Measurements from ENCODE around the gene ASB18. TPM values are rescaled to one million over a fixed set of nuclear protein-coding genes. Genes with fewer than 3 reads are reported as not detected.

ASB18 gene
- total RNA-seq, result not detected in 2 replicates

GRCh38 chr2:236264256-236264655 is at the start of gene ASB18:
ASB18 (minus strand) TSS chr2:236264406; CDS start chr2:236264345, 61 bp downstream.
- no peak for TF ChIP-seq CTCF (IDR thresholded peaks at IDR 0.05; ENCODE audit: insufficient read depth, low read length, poor library complexity, severe bottlenecking)
- Histone ChIP-seq H3K4me3 (ENCODE audit: low read depth, low read length) (no peak within 1 kb of the TSS), H3K36me3 (ENCODE audit: control insufficient read depth, insufficient read depth, low read length) (no peaks in the 10 kb centered on the region), H3K27me3 (ENCODE audit: control insufficient read depth, insufficient read depth, low read length) (no peaks in the 10 kb centered on the region)
- no peak for DNase-seq (ENCODE audit: low read depth)

GRCh38 chr2:236311286-236311685 is 47.1 kb upstream of the ASB18 start:
- no peak for DNase-seq (ENCODE audit: low read depth)
- no peaks in the 10 kb centered on the region for H3K27me3 ChIP-seq (ENCODE audit: control insufficient read depth, insufficient read depth, low read length)
- H3K4me3 ChIP-seq (ENCODE audit: low read depth, low read length), result no peak overlapping the region
- H3K36me3 ChIP-seq (ENCODE audit: control insufficient read depth, insufficient read depth, low read length), result no peaks in the 10 kb centered on the region
- TF ChIP-seq CTCF (IDR thresholded peaks at IDR 0.05; ENCODE audit: insufficient read depth, low read length, poor library complexity, severe bottlenecking), result no peak

- no peaks in the 10 kb centered on the region for H3K36me3 ChIP-seq (ENCODE audit: control insufficient read depth, insufficient read depth, low read length)
- H3K27me3 ChIP-seq (ENCODE audit: control insufficient read depth, insufficient read depth, low read length), result no peaks in the 10 kb centered on the region
- H3K4me3 ChIP-seq (ENCODE audit: low read depth, low read length), result no peak overlapping the region
- peak; percentile 42 for TF ChIP-seq CTCF (IDR thresholded peaks at IDR 0.05; ENCODE audit: insufficient read depth, low read length, poor library complexity, severe bottlenecking)
- DNase-seq (ENCODE audit: low read depth), result no peak
Measured at GRCh38 chr2:236309669-236310029, 45.4 kb upstream of the ASB18 start.

- H3K4me3 ChIP-seq (ENCODE audit: low read depth, low read length), result no peak overlapping the region
- no peak for TF ChIP-seq CTCF (IDR thresholded peaks at IDR 0.05; ENCODE audit: insufficient read depth, low read length, poor library complexity, severe bottlenecking)
- H3K36me3 ChIP-seq (ENCODE audit: control insufficient read depth, insufficient read depth, low read length), result no peaks in the 10 kb centered on the region
- no peaks in the 10 kb centered on the region for H3K27me3 ChIP-seq (ENCODE audit: control insufficient read depth, insufficient read depth, low read length)
- DNase-seq (ENCODE audit: low read depth), result no peak
Measured at GRCh38 chr2:236308855-236309668, 44.9 kb upstream of the ASB18 start.

GRCh38 chr2:236307641-236308040 is 43.4 kb upstream of the ASB18 start:
- no peak for DNase-seq (ENCODE audit: low read depth)
- TF ChIP-seq CTCF (IDR thresholded peaks at IDR 0.05; ENCODE audit: insufficient read depth, low read length, poor library complexity, severe bottlenecking), result no peak
- Histone ChIP-seq H3K4me3 (ENCODE audit: low read depth, low read length) (no peak overlapping the region), H3K27me3 (ENCODE audit: control insufficient read depth, insufficient read depth, low read length) (no peaks in the 10 kb centered on the region), H3K36me3 (ENCODE audit: control insufficient read depth, insufficient read depth, low read length) (no peaks in the 10 kb centered on the region)
